ENCODE results near the gene ACTN4.
A peak's percentile ranks its signal among the peaks of the same experiment; 100 is the strongest.

ACTN4 gene

GRCh38 chr19:38650172-38650775 is 2.8 kb downstream of the ACTN4 start:
- H3K4me3 ChIP-seq (ENCODE audit: low read length in 2 of 2), result peak overlapping the region; percentile 77 to 97
- H3K27me3 ChIP-seq (ENCODE audit: control insufficient read depth in 2 of 2, insufficient read depth in 2 of 2, low read length in 2 of 2), result no peaks in the 10 kb centered on the region
- H3K27ac ChIP-seq (ENCODE audit: low read depth in 2 of 2, low read length in 2 of 2), result peak overlapping the region; percentile 96 to 97
- H3K9ac ChIP-seq (ENCODE audit: low read depth in 1 of 2, low read length in 2 of 2), result peak overlapping the region; percentile 98 to 99
- H3K4me1 ChIP-seq (ENCODE audit: control insufficient read depth in 2 of 2, insufficient read depth in 2 of 2, low read length in 2 of 2), result peaks cover 55 to 58% of the 10 kb centered on the region in 2 donors
- H3K36me3 ChIP-seq (ENCODE audit: control insufficient read depth in 2 of 2, insufficient read depth in 2 of 2, low read length in 2 of 2), result peaks cover 0 to 3% of the 10 kb centered on the region in 2 donors
- H3K9me3 ChIP-seq (ENCODE audit: control insufficient read depth in 2 of 2, low read length in 2 of 2), result no peaks in the 10 kb centered on the region

- Histone ChIP-seq H3K27ac (ENCODE audit: low read depth in 2 of 2, low read length in 2 of 2) (peak overlapping the region; percentile 96 to 97), H3K4me3 (ENCODE audit: low read length in 2 of 2) (peak overlapping the region; percentile 56 to 77), H3K9ac (ENCODE audit: low read depth in 1 of 2, low read length in 2 of 2) (peak overlapping the region; percentile 63 to 98), H3K9me3 (ENCODE audit: control insufficient read depth in 2 of 2, low read length in 2 of 2) (no peaks in the 10 kb centered on the region), H3K27me3 (ENCODE audit: control insufficient read depth in 2 of 2, insufficient read depth in 2 of 2, low read length in 2 of 2) (no peaks in the 10 kb centered on the region), H3K36me3 (ENCODE audit: control insufficient read depth in 2 of 2, insufficient read depth in 2 of 2, low read length in 2 of 2) (peaks cover 2 to 3% of the 10 kb centered on the region in 2 donors), H3K4me1 (ENCODE audit: control insufficient read depth in 2 of 2, insufficient read depth in 2 of 2, low read length in 2 of 2) (peaks cover 63 to 64% of the 10 kb centered on the region in 2 donors)
These were observed 3.6 kb downstream of the ACTN4 start for GRCh38 chr19:38650911-38651584.

GRCh38 chr19:38653028-38653571 is 5.7 kb downstream of the ACTN4 start:
- Histone ChIP-seq H3K4me1 (ENCODE audit: control insufficient read depth in 2 of 2, insufficient read depth in 2 of 2, low read length in 2 of 2) (peaks cover 79 to 83% of the 10 kb centered on the region in 2 donors), H3K4me3 (ENCODE audit: low read length in 2 of 2) (peak overlapping the region; percentile 24 to 25), H3K9me3 (ENCODE audit: control insufficient read depth in 2 of 2, low read length in 2 of 2) (no peaks in the 10 kb centered on the region), H3K9ac (ENCODE audit: low read depth in 1 of 2, low read length in 2 of 2) (peak overlapping the region; percentile 54 to 98), H3K27ac (ENCODE audit: low read depth in 2 of 2, low read length in 2 of 2) (peak overlapping the region; percentile 96 to 97), H3K36me3 (ENCODE audit: control insufficient read depth in 2 of 2, insufficient read depth in 2 of 2, low read length in 2 of 2) (peaks cover 10 to 11% of the 10 kb centered on the region in 2 donors), H3K27me3 (ENCODE audit: control insufficient read depth in 2 of 2, insufficient read depth in 2 of 2, low read length in 2 of 2) (no peaks in the 10 kb centered on the region)

- Histone ChIP-seq H3K9ac (ENCODE audit: low read depth in 1 of 2, low read length in 2 of 2) (peak overlapping the region; percentile 54 to 98), H3K36me3 (ENCODE audit: control insufficient read depth in 2 of 2, insufficient read depth in 2 of 2, low read length in 2 of 2) (peaks cover 10 to 11% of the 10 kb centered on the region in 2 donors), H3K4me3 (ENCODE audit: low read length in 2 of 2) (peak overlapping the region in 1 of 2 donors; percentile 24), H3K27ac (ENCODE audit: low read depth in 2 of 2, low read length in 2 of 2) (peak overlapping the region; percentile 96 to 97), H3K9me3 (ENCODE audit: control insufficient read depth in 2 of 2, low read length in 2 of 2) (no peaks in the 10 kb centered on the region), H3K27me3 (ENCODE audit: control insufficient read depth in 2 of 2, insufficient read depth in 2 of 2, low read length in 2 of 2) (no peaks in the 10 kb centered on the region), H3K4me1 (ENCODE audit: control insufficient read depth in 2 of 2, insufficient read depth in 2 of 2, low read length in 2 of 2) (peaks cover 93 to 95% of the 10 kb centered on the region in 2 donors)
These were observed 7.2 kb downstream of the ACTN4 start for GRCh38 chr19:38654628-38655055.

- H3K27ac ChIP-seq (ENCODE audit: low read depth in 2 of 2, low read length in 2 of 2), result peak overlapping the region; percentile 96 to 97
- no peaks in the 10 kb centered on the region for H3K27me3 ChIP-seq (ENCODE audit: control insufficient read depth in 2 of 2, insufficient read depth in 2 of 2, low read length in 2 of 2)
- H3K9ac ChIP-seq (ENCODE audit: low read depth in 1 of 2, low read length in 2 of 2), result peak overlapping the region; percentile 54 to 98
- peaks cover 10 to 11% of the 10 kb centered on the region in 2 donors for H3K36me3 ChIP-seq (ENCODE audit: control insufficient read depth in 2 of 2, insufficient read depth in 2 of 2, low read length in 2 of 2)
- H3K9me3 ChIP-seq (ENCODE audit: control insufficient read depth in 2 of 2, low read length in 2 of 2), result no peaks in the 10 kb centered on the region
- peak overlapping the region in 1 of 2 donors; percentile 16 for H3K4me3 ChIP-seq (ENCODE audit: low read length in 2 of 2)
- H3K4me1 ChIP-seq (ENCODE audit: control insufficient read depth in 2 of 2, insufficient read depth in 2 of 2, low read length in 2 of 2), result peaks cover 92 to 94% of the 10 kb centered on the region in 2 donors
These were observed 7.8 kb downstream of the ACTN4 start for GRCh38 chr19:38655148-38655824.

- Histone ChIP-seq H3K27me3 (ENCODE audit: control insufficient read depth in 2 of 2, insufficient read depth in 2 of 2, low read length in 2 of 2) (no peaks in the 10 kb centered on the region), H3K4me3 (ENCODE audit: low read length in 2 of 2) (no peak overlapping the region), H3K9me3 (ENCODE audit: control insufficient read depth in 2 of 2, low read length in 2 of 2) (no peaks in the 10 kb centered on the region), H3K9ac (ENCODE audit: low read depth in 1 of 2, low read length in 2 of 2) (no peak overlapping the region), H3K4me1 (ENCODE audit: control insufficient read depth in 2 of 2, insufficient read depth in 2 of 2, low read length in 2 of 2) (peaks cover 92 to 94% of the 10 kb centered on the region in 2 donors), H3K36me3 (ENCODE audit: control insufficient read depth in 2 of 2, insufficient read depth in 2 of 2, low read length in 2 of 2) (peaks cover 13 to 16% of the 10 kb centered on the region in 2 donors), H3K27ac (ENCODE audit: low read depth in 2 of 2, low read length in 2 of 2) (peak overlapping the region; percentile 96 to 97)
These were observed 8.9 kb downstream of the ACTN4 start for GRCh38 chr19:38656171-38656981.

GRCh38 chr19:38657633-38658222 is 10.3 kb downstream of the ACTN4 start:
- Histone ChIP-seq H3K27me3 (ENCODE audit: control insufficient read depth in 2 of 2, insufficient read depth in 2 of 2, low read length in 2 of 2) (no peaks in the 10 kb centered on the region), H3K9me3 (ENCODE audit: control insufficient read depth in 2 of 2, low read length in 2 of 2) (no peaks in the 10 kb centered on the region), H3K9ac (ENCODE audit: low read depth in 1 of 2, low read length in 2 of 2) (peak overlapping the region in 1 of 2 donors; percentile 62), H3K36me3 (ENCODE audit: control insufficient read depth in 2 of 2, insufficient read depth in 2 of 2, low read length in 2 of 2) (peaks cover 13 to 16% of the 10 kb centered on the region in 2 donors), H3K4me1 (ENCODE audit: control insufficient read depth in 2 of 2, insufficient read depth in 2 of 2, low read length in 2 of 2) (peaks cover 89 to 92% of the 10 kb centered on the region in 2 donors), H3K4me3 (ENCODE audit: low read length in 2 of 2) (peak overlapping the region in 1 of 2 donors; percentile 20), H3K27ac (ENCODE audit: low read depth in 2 of 2, low read length in 2 of 2) (peak overlapping the region; percentile 78 to 81)

GRCh38 chr19:38658462-38659306 is 11.2 kb downstream of the ACTN4 start:
- Histone ChIP-seq H3K4me1 (ENCODE audit: control insufficient read depth in 2 of 2, insufficient read depth in 2 of 2, low read length in 2 of 2) (peaks cover 88 to 92% of the 10 kb centered on the region in 2 donors), H3K36me3 (ENCODE audit: control insufficient read depth in 2 of 2, insufficient read depth in 2 of 2, low read length in 2 of 2) (peaks cover 16 to 21% of the 10 kb centered on the region in 2 donors), H3K27me3 (ENCODE audit: control insufficient read depth in 2 of 2, insufficient read depth in 2 of 2, low read length in 2 of 2) (no peaks in the 10 kb centered on the region), H3K27ac (ENCODE audit: low read depth in 2 of 2, low read length in 2 of 2) (peak overlapping the region; percentile 78 to 81), H3K4me3 (ENCODE audit: low read length in 2 of 2) (peak overlapping the region in 1 of 2 donors; percentile 21), H3K9ac (ENCODE audit: low read depth in 1 of 2, low read length in 2 of 2) (peak overlapping the region; percentile 62 to 66), H3K9me3 (ENCODE audit: control insufficient read depth in 2 of 2, low read length in 2 of 2) (no peaks in the 10 kb centered on the region)
